ENCODE measurements around the gene SP1.
"Not testable (repeated sequence)": the region's sequence is repeated elsewhere in the genome, so short reads cannot be mapped to it uniquely, and the experiment has no call there.

GRCh38 chr12:53435326-53435725 lies 55.4 kb downstream of the SP1 start:
- not testable (repeated sequence) for TF ChIP-seq CTCF (IDR thresholded peaks at IDR 0.05; ENCODE audit: borderline replicate concordance, extremely low read depth, low read length, poor library complexity, severe bottlenecking); EZH2 (IDR thresholded peaks at IDR 0.05; ENCODE audit: borderline replicate concordance, low read depth, low read length, severe bottlenecking)

Data from DND-41 (cell line).